ENCODE data around the gene CNOT4. TPM values are rescaled to one million over a fixed set of nuclear protein-coding genes. Genes with fewer than 3 reads are reported as not detected.

The CNOT4 gene
- total and polyA plus RNA-seq, 10 donors, result 5.3 to 36.9 (median 27.9) TPM

- intact Hi-C loops (cut with DNase I; ENCODE audit: low total_unique reads), result no loop called here
- Histone ChIP-seq H3K27ac (no peak overlapping the region), H3K27me3 (replicated peaks in 1 of 7) (no peaks in the 10 kb centered on the region), H3K36me3 (peaks cover 0 to 8% (median 0%) of the 10 kb centered on the region in 6 donors), H3K4me3 (no peak overlapping the region), H3K4me1 (peaks cover 0 to 65% (median 13%) of the 10 kb centered on the region in 6 donors), H3K9me3 (no peaks in the 10 kb centered on the region)
- 74 to 93% (median 88%) methylated on average over 3 of the region's 3 CpGs for WGBS, 5 donors
- DNase-seq, result no peak
- no peak for TF ChIP-seq CTCF (IDR thresholded peaks at IDR 0.05 in 8 of 11, conservative IDR thresholded peaks at IDR 0.05 in 3 of 11)
- TF ChIP-seq POLR2AphosphoS5 (IDR thresholded peaks at IDR 0.05), result no peak
- no peak for TF ChIP-seq POLR2A (IDR thresholded peaks at IDR 0.05)
Measured at GRCh38 chr7:135454060-135454459, 55.8 kb downstream of the CNOT4 start.

GRCh38 chr7:135449436-135449835, 60.5 kb downstream of the CNOT4 start:
- no peak overlapping the region for H3K4me3 ChIP-seq
- intact Hi-C loops (cut with DNase I; ENCODE audit: low total_unique reads), result no loop called here
- no peaks in the 10 kb centered on the region for H3K27me3 ChIP-seq (replicated peaks in 1 of 7)
- no peak for DNase-seq
- H3K4me1 ChIP-seq, result peaks cover 3 to 65% (median 27%) of the 10 kb centered on the region in 6 donors
- no peaks in the 10 kb centered on the region for H3K9me3 ChIP-seq
- TF ChIP-seq POLR2A (IDR thresholded peaks at IDR 0.05) (no peak), POLR2AphosphoS5 (IDR thresholded peaks at IDR 0.05) (no peak), CTCF (IDR thresholded peaks at IDR 0.05 in 8 of 11, conservative IDR thresholded peaks at IDR 0.05 in 3 of 11) (no peak)
- H3K27ac ChIP-seq, result no peak overlapping the region
- H3K36me3 ChIP-seq, result peaks cover 0 to 7% (median 0%) of the 10 kb centered on the region in 6 donors

- Histone ChIP-seq H3K27ac (no peak overlapping the region), H3K36me3 (peaks cover 0 to 14% (median 0%) of the 10 kb centered on the region in 6 donors), H3K4me3 (no peak overlapping the region), H3K4me1 (peaks cover 3 to 65% (median 26%) of the 10 kb centered on the region in 6 donors), H3K27me3 (replicated peaks in 1 of 7) (no peaks in the 10 kb centered on the region), H3K9me3 (no peaks in the 10 kb centered on the region)
- intact Hi-C loops (cut with DNase I; ENCODE audit: low total_unique reads), result no loop called here
- no peak for DNase-seq
- TF ChIP-seq POLR2AphosphoS5 (IDR thresholded peaks at IDR 0.05) (no peak), CTCF (IDR thresholded peaks at IDR 0.05 in 8 of 11, conservative IDR thresholded peaks at IDR 0.05 in 3 of 11) (no peak), POLR2A (IDR thresholded peaks at IDR 0.05) (no peak)
- WGBS, 5 donors, result 76 to 91% (median 85%) methylated on average over 1 of the region's 1 CpG
Measured at GRCh38 chr7:135448753-135449152, 61.1 kb downstream of the CNOT4 start.

- intact Hi-C loops (cut with DNase I; ENCODE audit: low total_unique reads), result no loop called here
- no peak for TF ChIP-seq POLR2AphosphoS5 (IDR thresholded peaks at IDR 0.05)
- no peak for TF ChIP-seq POLR2A (IDR thresholded peaks at IDR 0.05)
- TF ChIP-seq CTCF (IDR thresholded peaks at IDR 0.05 in 8 of 11, conservative IDR thresholded peaks at IDR 0.05 in 3 of 11), result no peak
- WGBS, 5 donors, result 71 to 89% (median 77%) methylated on average over 3 of the region's 3 CpGs
Measured at GRCh38 chr7:135447748-135448147, 62.2 kb downstream of the CNOT4 start.

More at GRCh38 chr7:135447748-135448147, 62.2 kb downstream of the CNOT4 start:
- H3K27me3 ChIP-seq (replicated peaks in 1 of 7), result no peaks in the 10 kb centered on the region
- peaks cover 3 to 65% (median 26%) of the 10 kb centered on the region in 6 donors for H3K4me1 ChIP-seq
- no peak overlapping the region for H3K4me3 ChIP-seq
- H3K27ac ChIP-seq, result no peak overlapping the region
- no peak for DNase-seq
- H3K36me3 ChIP-seq, result peaks cover 0 to 22% (median 0%) of the 10 kb centered on the region in 6 donors
- no peaks in the 10 kb centered on the region for H3K9me3 ChIP-seq

Data from spleen (tissue), 11 donors.